Measurements from ENCODE around the gene SYCE1. TPM values are rescaled to one million over a fixed set of nuclear protein-coding genes. Genes with fewer than 3 reads are reported as not detected.

SYCE1 gene
- total and polyA plus RNA-seq, 2 of the 4 experiments (the other 2 are of a cell fraction), result not detected

DNA sequence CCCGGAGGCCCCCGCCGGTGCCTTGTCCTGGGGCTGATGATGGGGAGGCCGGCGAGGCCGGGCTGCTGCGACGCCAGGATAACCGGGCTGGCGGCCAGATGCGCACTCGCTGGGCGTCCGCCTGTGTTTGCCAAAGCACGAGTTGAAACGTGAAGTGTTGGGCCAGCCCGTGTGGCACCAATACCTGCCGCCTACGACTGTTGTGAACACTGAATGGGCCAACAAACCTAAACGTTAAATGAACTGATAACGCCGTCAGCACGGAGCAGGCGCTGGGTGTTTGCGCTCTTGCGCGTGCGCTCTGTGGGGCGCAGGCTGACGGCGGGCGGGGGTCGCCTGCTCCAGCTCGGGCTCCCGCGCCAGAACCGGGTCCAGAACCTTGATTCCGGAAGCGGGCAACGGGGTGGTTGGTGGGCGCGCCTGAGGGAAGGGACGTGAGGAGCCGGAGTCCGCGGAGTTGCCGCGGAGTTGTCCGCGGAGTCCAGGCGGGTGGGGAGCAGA is 37.6 kb downstream of the SYCE1 start:
- no peak for TF ChIP-seq MXI1 (IDR thresholded peaks at IDR 0.05; ENCODE audit: borderline replicate concordance, low read depth, low read length)
- no peak for TF ChIP-seq CEBPB (IDR thresholded peaks at IDR 0.05; ENCODE audit: low read depth, low read length)
- no peak for TF ChIP-seq FOS (IDR thresholded peaks at IDR 0.05; ENCODE audit: low read depth, low read length)
- TF ChIP-seq CHD1 (IDR thresholded peaks at IDR 0.05; ENCODE audit: low read depth, low read length), result no peak
- TF ChIP-seq MAFK (IDR thresholded peaks at IDR 0.05; ENCODE audit: low read depth, low read length), result no peak
- TF ChIP-seq RAD21 (IDR thresholded peaks at IDR 0.05; ENCODE audit: low read length), result no peak
- TF ChIP-seq NFE2L2 (IDR thresholded peaks at IDR 0.05; ENCODE audit: low read depth, low read length), result no peak
- no peak for TF ChIP-seq POLR2A (IDR thresholded peaks at IDR 0.05; ENCODE audit: low read depth, low read length)
- TF ChIP-seq RFX5 (IDR thresholded peaks at IDR 0.05; ENCODE audit: low read depth, low read length), result no peak
- H3K9me1 ChIP-seq (ENCODE audit: insufficient read depth, low read length), result no peaks in the 10 kb centered on the region
- H3K23ac ChIP-seq (ENCODE audit: low read depth, low read length), result no peak overlapping the region
- peaks cover 4% of the 10 kb centered on the region; the same call in 1 of the 2 replicates for H3K9me3 ChIP-seq (ENCODE audit: control insufficient read depth, insufficient read depth, low read length)
- no peak overlapping the region for H3K27ac ChIP-seq (ENCODE audit: insufficient read depth, low read length)
- dilution Hi-C loops (cut with HindIII; ENCODE audit: low sequenced_read_pairs, unreplicated experiment), result no loop called here
- H3K36me3 ChIP-seq (ENCODE audit: control insufficient read depth, insufficient read depth, low read length), result no peaks in the 10 kb centered on the region
- POLR2A ChIA-PET (ENCODE audit: unreplicated experiment), result no interaction called here
- intact Hi-C loops (cut with micrococcal nuclease), result loop anchor here (10.0 kb wide), 1 partner anchor 203 kb away; no protein-coding TSS in a partner anchor
- H3K4me3 ChIP-seq (ENCODE audit: insufficient read depth, low read depth, low read length), result no peak overlapping the region
- H2BK20ac ChIP-seq (ENCODE audit: low read depth, low read length), result no peak overlapping the region
- no peak overlapping the region for H4K5ac ChIP-seq (ENCODE audit: low read depth, low read length)
- H2AK5ac ChIP-seq (ENCODE audit: low read depth, low read length), result no peak overlapping the region
- DNase-seq, result no peak
- H2AK9ac ChIP-seq (replicated peaks; ENCODE audit: low read depth, low read length, poor library complexity), result no peak overlapping the region
- H4K91ac ChIP-seq (ENCODE audit: insufficient read depth, low read depth, low read length), result no peak overlapping the region
- no peak overlapping the region for H3K18ac ChIP-seq (ENCODE audit: low read depth, low read length)
- peak overlapping the region; percentile 64 for H2AFZ ChIP-seq (replicated peaks; ENCODE audit: low read length, poor library complexity)
- WGBS, 2 experiments (ENCODE audit: extremely low coverage in 2 of 2, insufficient read length in 1 of 2), result 11% methylated on average over 26 of the region's 51 CpGs; no CpG with 5 or more reads in 1 of the 2 experiments
- peak overlapping the region; percentile 75; the same call in 1 of the 2 replicates for H3K4me2 ChIP-seq (ENCODE audit: low read depth, low read length)
- no peak overlapping the region for H3K9ac ChIP-seq (ENCODE audit: low read depth, low read length)
- no peak overlapping the region for H2BK5ac ChIP-seq (ENCODE audit: low read depth, low read length, poor library complexity, severe bottlenecking)
- H4K8ac ChIP-seq (ENCODE audit: low read depth in 2 of 2, low read length in 2 of 2), result no peak overlapping the region
- H3K27me3 ChIP-seq (ENCODE audit: control insufficient read depth, insufficient read depth, low read length), result peaks cover 39% of the 10 kb centered on the region
- H3K14ac ChIP-seq (replicated peaks; ENCODE audit: low read depth, low read length), result no peak overlapping the region
- H3K56ac ChIP-seq (ENCODE audit: extremely low read depth, insufficient read depth, low read length), result no peak overlapping the region
- BruUV-seq (replicated peaks), result no TSS peak
- H2BK15ac ChIP-seq (ENCODE audit: low read depth, low read length), result no peak overlapping the region
- CTCF ChIA-PET, result no interaction called here
- in situ Hi-C loops (cut with MboI; ENCODE audit: low sequenced_read_pairs), result no loop called here
- no peaks in the 10 kb centered on the region for H3K4me1 ChIP-seq (ENCODE audit: control insufficient read depth, insufficient read depth, low read length)
- H2BK120ac ChIP-seq (ENCODE audit: low read depth, low read length), result no peak overlapping the region
- no peaks in the 10 kb centered on the region for H3K79me1 ChIP-seq (ENCODE audit: low read depth in 1 of 2, low read length in 2 of 2)
- H4K20me1 ChIP-seq (ENCODE audit: insufficient read depth, low read length), result no peaks in the 10 kb centered on the region
- no peak for ATAC-seq (ENCODE audit: low read depth)
- no peak overlapping the region for H3K4ac ChIP-seq (ENCODE audit: low read depth, low read length)
